HG02610 (cell line): ENCODE measurements around the gene TP53TG3C.
"Not testable (repeated sequence)": the region's sequence is repeated elsewhere in the genome, so short reads cannot be mapped to it uniquely, and the experiment has no call there.

Experiments
- ATAC-seq: cut with Tn5 transposase; IDR thresholded peaks from one replicate; pipeline ENCODE4 v1.9.1; 2021; ENCODE audit warnings: mild to moderate bottlenecking, moderate library complexity; ENCODE audit not compliant: unreplicated experiment

The TP53TG3C gene

GRCh38 chr16:33193926-33194325 lies at the start of gene TP53TG3C:
Gene TP53TG3C (plus strand): TSS chr16:33194226. CDS start chr16:33194294, 68 bp downstream.
- ATAC-seq: not testable (repeated sequence)
